ENCODE results near the gene KRTAP26-1.

Gene KRTAP26-1

DNA sequence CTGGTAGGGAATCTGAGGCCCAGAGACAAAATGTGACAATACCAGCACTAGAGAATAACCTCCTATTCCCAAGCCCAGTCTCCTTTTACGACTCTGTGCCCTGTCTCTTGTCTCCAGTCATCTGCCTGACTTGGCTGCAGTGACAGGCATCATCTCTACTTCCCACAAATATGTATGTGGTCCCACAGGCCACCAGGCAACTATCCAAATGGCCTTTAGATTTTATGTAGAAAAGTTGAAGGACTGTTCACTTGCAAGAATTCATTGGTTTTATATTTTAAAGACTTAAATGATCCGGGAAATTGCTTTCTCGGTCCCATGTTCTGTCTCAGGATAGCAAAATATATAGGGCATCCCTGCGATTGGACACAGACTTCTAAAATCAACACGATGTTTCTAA is 49.0 kb downstream of the KRTAP26-1 start:
- no peak for DNase-seq

- DNase-seq = no peak
Observed at GRCh38 chr21:30269803-30270530, 50.1 kb downstream of the KRTAP26-1 start.
